HL-60/S4 treated with phorbol 12-myristate 13-acetate at 8.2 ng/mL for 4 days and 3 days (cell line): ENCODE results near the gene OR12D1.
"Not testable (repeated sequence)": the region's sequence is repeated elsewhere in the genome, so short reads cannot be mapped to it uniquely, and the experiment has no call there.

Experiments used
- in situ Hi-C: fragments of 300-500 bp; cut with MboI; formaldehyde crosslinking; loops from 2 replicates; pipeline ENCODE4 v1.15.0; 2022; ENCODE audit warnings: low sequenced_read_pairs

Gene OR12D1

GRCh38 chr6:29414588-29414987 is at the start of gene OR12D1:
TSS of gene OR12D1 (plus strand) at chr6:29414928.
- in situ Hi-C loops, result no loop called here

GRCh38 chr6:29368765-29369164 is 46.0 kb upstream of the OR12D1 start, which contains the start of gene OR5V1:
TSS of gene OR5V1 (minus strand) at chr6:29368865. CDS start at chr6:29356195, 12,670 bp downstream.
- in situ Hi-C loops, result no loop called here

GRCh38 chr6:29375191-29375590 is 39.5 kb upstream of the OR12D1 start, which contains the start of gene OR12D3:
TSS of gene OR12D3 (minus strand) at chr6:29375291. CDS start at chr6:29375287, 4 bp downstream.
- in situ Hi-C loops, result no loop called here

GRCh38 chr6:29376003-29376402 is 38.7 kb upstream of the OR12D1 start:
- in situ Hi-C loops, result no loop called here

- in situ Hi-C loops, result no loop called here
Measured at GRCh38 chr6:29388533-29388932, 26.2 kb upstream of the OR12D1 start.

GRCh38 chr6:29395331-29395730 is 19.4 kb upstream of the OR12D1 start, which contains the start of gene OR12D2:
TSS of gene OR12D2 (plus strand) at chr6:29395631. CDS start at chr6:29396700, 1,069 bp downstream.
- in situ Hi-C loops, result no loop called here

GRCh38 chr6:29399525-29399924 is 15.2 kb upstream of the OR12D1 start:
- in situ Hi-C loops, result no loop called here

GRCh38 chr6:29403801-29404200 is 10.9 kb upstream of the OR12D1 start:
- in situ Hi-C loops, result no loop called here

- in situ Hi-C loops, result no loop called here
Measured at GRCh38 chr6:29419516-29419915, 4.8 kb downstream of the OR12D1 start.

- in situ Hi-C loops, result no loop called here
Measured at GRCh38 chr6:29424168-29424567, 9.4 kb downstream of the OR12D1 start.

GRCh38 chr6:29424575-29424974 is 9.8 kb downstream of the OR12D1 start:
- in situ Hi-C loops, result no loop called here

- in situ Hi-C loops, result no loop called here
Measured at GRCh38 chr6:29425075-29425474, 10.3 kb downstream of the OR12D1 start.

GRCh38 chr6:29426654-29427053 is 11.9 kb downstream of the OR12D1 start:
- in situ Hi-C loops, result no loop called here

- in situ Hi-C loops, result not testable (repeated sequence)
Measured at GRCh38 chr6:29436730-29437129, 22.0 kb downstream of the OR12D1 start.

- in situ Hi-C loops, result no loop called here
Measured at GRCh38 chr6:29439006-29439405, 24.3 kb downstream of the OR12D1 start, which contains the start of gene OR10C1. TSS of gene OR10C1 (plus strand) at chr6:29439306. CDS start at chr6:29440016, 710 bp downstream.

GRCh38 chr6:29442719-29443118 is 28.0 kb downstream of the OR12D1 start:
- in situ Hi-C loops, result no loop called here

- in situ Hi-C loops, result not testable (repeated sequence)
Measured at GRCh38 chr6:29444031-29444430, 29.3 kb downstream of the OR12D1 start.

- in situ Hi-C loops, result no loop called here
Measured at GRCh38 chr6:29447670-29448069, 32.9 kb downstream of the OR12D1 start.

GRCh38 chr6:29451471-29452193 is 36.9 kb downstream of the OR12D1 start:
- in situ Hi-C loops, result no loop called here

- in situ Hi-C loops, result no loop called here
Measured at GRCh38 chr6:29456971-29457370, 42.2 kb downstream of the OR12D1 start, which contains the start of the genes OR11A1 and OR2H1. TSS of gene OR11A1 (minus strand) at chr6:29457071. CDS start at chr6:29427641, 29,430 bp downstream. TSS of gene OR2H1 (plus strand) at chr6:29457155. CDS start at chr6:29461770, 4,615 bp downstream.

GRCh38 chr6:29461021-29461814 is 46.5 kb downstream of the OR12D1 start:
- in situ Hi-C loops, result no loop called here
